Natural killer cell (primary cell): ENCODE results near the gene SORCS2. TPM values are rescaled to one million over a fixed set of nuclear protein-coding genes. Genes with fewer than 3 reads are reported as not detected.

Source experiments
- ATAC-seq, 3 donors: fragments of 150-1000 bp in 2 of 3; fragments of 200-7000 bp in 1 of 3; cut with Tn5 transposase; 1 replicate in 1 of 3; 2 replicates in 2 of 3; pipeline ENCODE4 v1.10.0; 2021; ENCODE audit warnings: mild to moderate bottlenecking in 2 of 3, moderate library complexity in 2 of 3
- DNase-seq, 2 donors: peaks; one replicate each; pipeline versions ENCODE4 v3.0.0 to v3.0.0-alpha.2; 2013 to 2021; ENCODE audit warnings: mixed read lengths in 1 of 2
- H3K27ac ChIP-seq: one replicate; pipeline ENCODE4 v1.5.1; 2013; ENCODE audit warnings: mild to moderate bottlenecking, low read length
- H3K27me3 ChIP-seq: one replicate; pipeline ENCODE4 v1.6.1; 2013; ENCODE audit warnings: low read length; ENCODE audit not compliant: control insufficient read depth, insufficient read depth
- H3K36me3 ChIP-seq: one replicate; pipeline ENCODE4 v1.6.1; 2013; ENCODE audit warnings: low read length; ENCODE audit not compliant: control insufficient read depth, insufficient read depth
- H3K4me1 ChIP-seq: one replicate; pipeline ENCODE4 v1.6.1; 2013; ENCODE audit warnings: low read length; ENCODE audit not compliant: control insufficient read depth, insufficient read depth
- H3K4me3 ChIP-seq: one replicate; pipeline ENCODE4 v1.5.1; 2013; ENCODE audit warnings: low read length
- H3K9me3 ChIP-seq: one replicate; pipeline ENCODE4 v1.6.1; 2013; ENCODE audit warnings: low read length; ENCODE audit not compliant: control insufficient read depth, insufficient read depth
- H3K27ac Mint-ChIP-seq, 2 donors: one replicate each; pipeline ENCODE4 v1.8.0; 2022; ENCODE audit warnings: mild to moderate bottlenecking in 2 of 2, mixed read lengths in 2 of 2, moderate library complexity in 1 of 2
- H3K27me3 Mint-ChIP-seq, 2 donors: one replicate each; pipeline ENCODE4 v1.8.0; 2022; ENCODE audit warnings: low read depth in 2 of 2, mixed read lengths in 2 of 2
- H3K36me3 Mint-ChIP-seq: one replicate; pipeline ENCODE4 v1.8.0; 2022; ENCODE audit warnings: mixed read lengths
- H3K4me1 Mint-ChIP-seq, 2 donors: one replicate each; pipeline ENCODE4 v1.8.0; 2022; ENCODE audit warnings: mixed read lengths in 2 of 2
- H3K4me3 Mint-ChIP-seq: one replicate; pipeline ENCODE4 v1.8.0; 2022; ENCODE audit warnings: mild to moderate bottlenecking, moderate library complexity, mixed read lengths
- H3K9me3 Mint-ChIP-seq, 2 donors: one replicate each; pipeline ENCODE4 v1.8.0; 2022; ENCODE audit warnings: mixed read lengths in 2 of 2
- CTCF ChIP-seq: fragments of 200-600 bp; IDR thresholded peaks from one replicate; pipeline ENCODE4 v1.8.0; 2022; ENCODE audit warnings: antibody characterized with exemption
- WGBS: methylation state at CpG from one replicate; pipeline ENCODE4 v1.1.7; 2013; ENCODE audit warnings: missing lambda C conversion rate; ENCODE audit not compliant: insufficient coverage; 5-methylcytosine and 5-hydroxymethylcytosine counted together
- intact Hi-C: fragments of 100-400 bp; cut with micrococcal nuclease; formaldehyde crosslinking; loops from one replicate; pipeline ENCODE4 v1.14.2; 2022
- total RNA-seq, 4 donors: library from RNA; stranded (reverse); fragments of 120-200 nt in 1 of 4; gene quantifications; one replicate each; pipeline versions ENCODE4 v1.2.3 to v1.2.4, GENCODE V29; 2013 to 2022

The SORCS2 gene
- total RNA-seq, 3 donors from 2014 or later (not counting 1 experiment from before 2014, with no cell fraction given) = 1.2 to 2.5 (median 1.4) TPM

GRCh38 chr4:7692451-7693236 lies 500.3 kb downstream of the SORCS2 start:
- Histone ChIP-seq H3K4me1 (peaks cover 1% of the 10 kb centered on the region), H3K27ac (no peak overlapping the region), H3K27me3 (no peaks in the 10 kb centered on the region), H3K36me3 (no peaks in the 10 kb centered on the region), H3K4me3 (no peak overlapping the region), H3K9me3 (no peaks in the 10 kb centered on the region)
- ATAC-seq (no peak), DNase-seq (no peak)
- peaks cover 6 to 13% of the 10 kb centered on the region in 2 donors for H3K4me1 Mint-ChIP-seq
- TF ChIP-seq CTCF = no peak
- WGBS = 93% methylated on average over 17 of the region's 18 CpGs
- H3K36me3 Mint-ChIP-seq = no peaks in the 10 kb centered on the region
- H3K27me3 Mint-ChIP-seq = peaks cover 0 to 7% of the 10 kb centered on the region in 2 donors
- H3K4me3 Mint-ChIP-seq = no peak overlapping the region
- H3K27ac Mint-ChIP-seq = no peak overlapping the region
- H3K9me3 Mint-ChIP-seq = peaks cover 0 to 3% of the 10 kb centered on the region in 2 donors
- intact Hi-C loops = no loop called here

GRCh38 chr4:7693237-7693608 lies 500.9 kb downstream of the SORCS2 start:
- peaks cover 0 to 3% of the 10 kb centered on the region in 2 donors for H3K9me3 Mint-ChIP-seq
- H3K27ac Mint-ChIP-seq = no peak overlapping the region
- H3K27me3 Mint-ChIP-seq = peaks cover under 1 to 7% of the 10 kb centered on the region in 2 donors
- Histone ChIP-seq H3K9me3 (no peaks in the 10 kb centered on the region), H3K4me1 (peaks cover 4% of the 10 kb centered on the region), H3K27me3 (no peaks in the 10 kb centered on the region), H3K4me3 (no peak overlapping the region), H3K27ac (no peak overlapping the region), H3K36me3 (no peaks in the 10 kb centered on the region)
- TF ChIP-seq CTCF = no peak
- 76% methylated on average over 6 of the region's 6 CpGs for WGBS
- no peak overlapping the region for H3K4me3 Mint-ChIP-seq
- H3K36me3 Mint-ChIP-seq = no peaks in the 10 kb centered on the region
- no peak for ATAC-seq
- peaks cover 10 to 15% of the 10 kb centered on the region in 2 donors for H3K4me1 Mint-ChIP-seq
- intact Hi-C loops = no loop called here
- no peak for DNase-seq

- ATAC-seq = no peak
- Histone ChIP-seq H3K36me3 (no peaks in the 10 kb centered on the region), H3K27ac (no peak overlapping the region), H3K9me3 (no peaks in the 10 kb centered on the region), H3K27me3 (no peaks in the 10 kb centered on the region), H3K4me3 (no peak overlapping the region), H3K4me1 (peaks cover 4% of the 10 kb centered on the region)
- no peaks in the 10 kb centered on the region for H3K36me3 Mint-ChIP-seq
- DNase-seq = no peak
- peaks cover 15 to 19% of the 10 kb centered on the region in 2 donors for H3K4me1 Mint-ChIP-seq
- H3K9me3 Mint-ChIP-seq = peaks cover 0 to 3% of the 10 kb centered on the region in 2 donors
- intact Hi-C loops = no loop called here
- 88% methylated on average over 12 of the region's 12 CpGs for WGBS
- H3K27ac Mint-ChIP-seq = no peak overlapping the region
- TF ChIP-seq CTCF = no peak
- peaks cover 6 to 11% of the 10 kb centered on the region in 2 donors for H3K27me3 Mint-ChIP-seq
- H3K4me3 Mint-ChIP-seq = no peak overlapping the region
Observed at GRCh38 chr4:7693711-7694110, 501.4 kb downstream of the SORCS2 start.
